NCI-H345 (cell line): Measurements from ENCODE around the gene PTPRE.

Experiments used
- DNase-seq: peaks from one replicate; lab custom pipeline; 2025; lab: John Stamatoyannopoulos, UW

The PTPRE gene

GRCh38 chr10:128125416-128125943, 218.6 kb downstream of the PTPRE start:
- DNase-seq: no peak

DNA sequence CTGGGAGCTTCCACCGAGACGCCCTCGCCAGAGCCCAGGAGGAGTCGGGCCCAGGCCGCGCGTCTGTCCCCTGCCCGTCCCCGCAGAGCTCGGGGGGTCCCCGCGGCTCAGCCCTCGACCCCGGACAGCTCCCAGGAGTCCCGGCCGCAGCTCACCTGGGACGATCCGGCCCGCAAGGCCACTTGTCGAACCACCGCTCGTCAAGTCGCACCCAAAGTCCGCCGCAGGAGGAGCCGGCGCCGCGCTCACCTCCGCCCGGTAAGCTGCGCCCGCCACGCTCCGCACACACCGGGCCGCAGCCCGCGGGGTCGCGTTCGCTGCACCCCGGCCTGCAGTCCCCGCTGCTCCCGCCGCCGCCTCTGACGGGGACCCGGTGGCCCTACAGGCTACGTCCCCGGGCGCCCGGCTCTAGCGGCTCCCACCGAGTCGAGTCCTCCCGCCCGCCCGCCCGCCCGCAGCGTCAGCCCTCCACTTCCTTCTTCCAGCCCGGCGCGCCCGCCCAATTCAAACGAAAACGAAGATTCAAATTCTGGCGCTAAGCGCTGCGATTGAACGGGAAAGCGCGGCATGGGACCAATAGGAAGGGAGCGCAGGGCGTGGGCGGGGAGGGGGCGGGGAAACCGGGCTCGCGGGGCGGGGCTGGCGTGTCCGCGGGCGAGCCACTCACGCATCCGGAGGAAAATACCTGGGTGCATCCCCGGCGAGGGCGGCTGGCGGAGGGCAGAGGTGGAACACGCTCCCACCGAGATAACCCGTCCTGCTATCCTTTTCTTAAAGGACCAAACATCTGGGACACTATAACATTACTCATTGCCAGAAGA, 219.3 kb downstream of the PTPRE start, which contains the start of gene MKI67:
Gene MKI67 (minus strand): TSS at position 480 of the 821 bp plus-strand sequence. CDS start 756 bp downstream, outside the sequence.
- DNase-seq: peak; percentile 90

DNA sequence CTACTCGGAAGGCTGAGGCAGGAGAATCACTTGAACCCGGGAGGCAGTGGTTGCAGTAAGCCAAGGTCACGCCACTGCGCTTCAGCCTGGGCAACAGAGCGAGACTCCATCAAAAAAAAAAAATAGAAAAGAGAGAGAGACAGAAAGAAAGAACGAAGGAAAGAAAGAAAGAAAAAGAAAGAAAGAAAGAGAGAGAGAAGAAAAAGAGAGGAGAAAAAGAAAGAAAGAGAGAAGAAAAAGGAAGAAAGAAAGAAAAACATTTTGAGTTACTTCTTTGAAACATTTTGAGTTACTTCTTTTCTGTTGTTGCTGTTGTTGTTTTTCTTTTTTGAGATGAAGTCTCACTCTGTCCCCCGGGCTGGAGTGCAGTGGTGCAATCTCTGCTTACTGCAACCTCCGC, 221.7 kb downstream of the PTPRE start:
- DNase-seq: no peak

GRCh38 chr10:128130051-128130450, 223.1 kb downstream of the PTPRE start:
- DNase-seq: no peak
